Caco-2 (cell line): ENCODE results near the gene TOR1AIP2. TPM values are rescaled to one million over a fixed set of nuclear protein-coding genes. Genes with fewer than 3 reads are reported as not detected.

Experiments
- BruUV-seq: library from RNA; stranded (reverse); fragments of 400-500 nt; replicated peaks from 2 replicates; lab custom pipeline; 2021; lab: Mats Ljungman, UMichigan
- CTCF ChIA-PET: fragments of 300-600 bp; sonication (Branson Sonifier 250); formaldehyde crosslinking; loops from one replicate; lab custom pipeline; 2022; ENCODE audit warnings: antibody characterized with exemption; lab: Charles Lee
- POLR2A ChIA-PET: fragments of 300-600 bp; sonication (Branson Sonifier 250); formaldehyde crosslinking; loops from one replicate; lab custom pipeline; 2022; ENCODE audit warnings: antibody characterized with exemption; lab: Charles Lee
- DNase-seq, 2 experiments: peaks; one replicate each; pipeline versions ENCODE4 v3.0.0 to v3.0.0-alpha.2; 2020 to 2022
- H3K27me3 ChIP-seq: replicated peaks from 2 replicates; pipeline ENCODE4 v1.6.0; 2011; ENCODE audit warnings: low read length; ENCODE audit not compliant: control insufficient read depth, insufficient read depth
- H3K36me3 ChIP-seq: 2 replicates; pipeline ENCODE4 v1.5.1; 2011; ENCODE audit warnings: low read length; ENCODE audit not compliant: control insufficient read depth, insufficient read depth
- H3K4me1 ChIP-seq: fragments of 250-450 bp; sonication (Bioruptor Pico); 2 replicates; pipeline ENCODE4 v1.5.1; 2020; ENCODE audit warnings: mild to moderate bottlenecking
- H3K4me3 ChIP-seq: 2 replicates; pipeline ENCODE4 v1.5.1; 2011; ENCODE audit warnings: low read depth, mild to moderate bottlenecking, control low read depth, low read length
- H3K9me3 ChIP-seq: fragments of 250-450 bp; sonication (Bioruptor Pico); 2 replicates; pipeline ENCODE4 v1.5.1; 2020; ENCODE audit warnings: mild to moderate bottlenecking, moderate library complexity
- H3K27ac Mint-ChIP-seq: one replicate; pipeline ENCODE4 v1.8.0; 2022; ENCODE audit warnings: mixed read lengths; ENCODE audit not compliant: unreplicated experiment
- H3K27me3 Mint-ChIP-seq: one replicate; pipeline ENCODE4 v1.8.0; 2022; ENCODE audit warnings: mixed read lengths; ENCODE audit not compliant: insufficient read depth, unreplicated experiment
- H3K36me3 Mint-ChIP-seq: one replicate; pipeline ENCODE4 v1.8.0; 2022; ENCODE audit warnings: mild to moderate bottlenecking, mixed read lengths; ENCODE audit not compliant: insufficient read depth, unreplicated experiment
- H3K4me1 Mint-ChIP-seq: one replicate; pipeline ENCODE4 v1.8.0; 2022; ENCODE audit warnings: low read depth, mixed read lengths; ENCODE audit not compliant: unreplicated experiment
- H3K4me3 Mint-ChIP-seq: one replicate; pipeline ENCODE4 v1.8.0; 2022; ENCODE audit warnings: mild to moderate bottlenecking, moderate library complexity, mixed read lengths; ENCODE audit not compliant: unreplicated experiment
- H3K9me3 Mint-ChIP-seq: one replicate; pipeline ENCODE4 v1.8.0; 2022; ENCODE audit warnings: mixed read lengths; ENCODE audit not compliant: unreplicated experiment
- intact Hi-C: fragments of 100-400 bp; cut with micrococcal nuclease; formaldehyde crosslinking; loops from one replicate; pipeline ENCODE4 v1.10.0; 2022; ENCODE audit not compliant: unreplicated experiment
- total RNA-seq: library from RNA; stranded (reverse); gene quantifications from 2 replicates; pipeline ENCODE4 v1.2.3, GENCODE V29; 2022
- TF ChIP-seq, protein P1 (sequence below), 2 experiments: fragments of 200-600 bp in 1 of 2; IDR thresholded peaks; 1 replicate in 1 of 2; 2 replicates in 1 of 2; pipeline versions ENCODE4 v1.5.1 to v1.8.0; 2011 to 2022; ENCODE audit warnings: antibody characterized with exemption in 1 of 2, control low read depth in 1 of 2, inconsistent platforms in 1 of 2, low read depth in 1 of 2, low read length in 1 of 2, mild to moderate bottlenecking in 1 of 2, moderate library complexity in 1 of 2; ENCODE audit not compliant: insufficient read depth in 1 of 2, severe bottlenecking in 1 of 2, unreplicated experiment in 1 of 2

TOR1AIP2 gene
- total RNA-seq, 1 experiment from 2014 or later, result 92.8 TPM

GRCh38 chr1:179818260-179818659 is 59.3 kb downstream of the TOR1AIP2 start:
- Histone ChIP-seq H3K27me3 (no peaks in the 10 kb centered on the region), H3K36me3 (no peaks in the 10 kb centered on the region), H3K4me3 (no peak overlapping the region), H3K9me3 (no peaks in the 10 kb centered on the region), H3K4me1 (no peaks in the 10 kb centered on the region)
- Mint-ChIP-seq H3K27me3 (no peaks in the 10 kb centered on the region), H3K9me3 (no peaks in the 10 kb centered on the region), H3K4me1 (peaks cover 24% of the 10 kb centered on the region), H3K27ac (no peak overlapping the region), H3K4me3 (no peak overlapping the region), H3K36me3 (no peaks in the 10 kb centered on the region)
- POLR2A ChIA-PET, result interaction anchor here (0.5 kb wide), 1 partner anchor 53 kb away, joined by 4 read pairs; no protein-coding TSS in a partner anchor
- intact Hi-C loops, result loop anchor here (10.0 kb wide), 1 partner anchor 563 kb away; no protein-coding TSS in a partner anchor
- CTCF ChIA-PET, result interaction anchor here (1.8 kb wide), 1 partner anchor 8 kb away, joined by 6 read pairs; no protein-coding TSS in a partner anchor
- no peak for DNase-seq
- BruUV-seq, result no TSS peak
- TF ChIP-seq, protein P1, sequence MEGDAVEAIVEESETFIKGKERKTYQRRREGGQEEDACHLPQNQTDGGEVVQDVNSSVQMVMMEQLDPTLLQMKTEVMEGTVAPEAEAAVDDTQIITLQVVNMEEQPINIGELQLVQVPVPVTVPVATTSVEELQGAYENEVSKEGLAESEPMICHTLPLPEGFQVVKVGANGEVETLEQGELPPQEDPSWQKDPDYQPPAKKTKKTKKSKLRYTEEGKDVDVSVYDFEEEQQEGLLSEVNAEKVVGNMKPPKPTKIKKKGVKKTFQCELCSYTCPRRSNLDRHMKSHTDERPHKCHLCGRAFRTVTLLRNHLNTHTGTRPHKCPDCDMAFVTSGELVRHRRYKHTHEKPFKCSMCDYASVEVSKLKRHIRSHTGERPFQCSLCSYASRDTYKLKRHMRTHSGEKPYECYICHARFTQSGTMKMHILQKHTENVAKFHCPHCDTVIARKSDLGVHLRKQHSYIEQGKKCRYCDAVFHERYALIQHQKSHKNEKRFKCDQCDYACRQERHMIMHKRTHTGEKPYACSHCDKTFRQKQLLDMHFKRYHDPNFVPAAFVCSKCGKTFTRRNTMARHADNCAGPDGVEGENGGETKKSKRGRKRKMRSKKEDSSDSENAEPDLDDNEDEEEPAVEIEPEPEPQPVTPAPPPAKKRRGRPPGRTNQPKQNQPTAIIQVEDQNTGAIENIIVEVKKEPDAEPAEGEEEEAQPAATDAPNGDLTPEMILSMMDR (IDR thresholded peaks at IDR 0.05; ENCODE audit: insufficient read depth in 1 of 2, low read depth in 1 of 2, low read length in 1 of 2, severe bottlenecking in 1 of 2, unreplicated experiment in 1 of 2), result no peak

GRCh38 chr1:179817789-179818188 is 59.8 kb downstream of the TOR1AIP2 start:
- no peaks in the 10 kb centered on the region for H3K9me3 ChIP-seq
- H3K27me3 Mint-ChIP-seq, result no peaks in the 10 kb centered on the region
- no peaks in the 10 kb centered on the region for H3K27me3 ChIP-seq
- H3K36me3 ChIP-seq, result no peaks in the 10 kb centered on the region
- no peak for DNase-seq
- BruUV-seq, result no TSS peak
- H3K36me3 Mint-ChIP-seq, result no peaks in the 10 kb centered on the region
- no peak overlapping the region for H3K4me3 ChIP-seq
- TF ChIP-seq, protein P1 (IDR thresholded peaks at IDR 0.05; ENCODE audit: insufficient read depth in 1 of 2, low read depth in 1 of 2, low read length in 1 of 2, severe bottlenecking in 1 of 2, unreplicated experiment in 1 of 2), result no peak
- H3K4me1 Mint-ChIP-seq, result peaks cover 24% of the 10 kb centered on the region
- no peaks in the 10 kb centered on the region for H3K4me1 ChIP-seq
- ChIA-PET CTCF (interaction anchor here (0.7 to 1.8 kb wide), 2 partner anchors 8 to 106 kb away, joined by 3 to 6 read pairs; no protein-coding TSS in a partner anchor), POLR2A (no interaction called here)
- H3K27ac Mint-ChIP-seq, result peak overlapping the region; percentile 37
- intact Hi-C loops, result loop anchor here (10.0 kb wide), 1 partner anchor 563 kb away; no protein-coding TSS in a partner anchor
- H3K4me3 Mint-ChIP-seq, result no peak overlapping the region
- H3K9me3 Mint-ChIP-seq, result no peaks in the 10 kb centered on the region

DNA sequence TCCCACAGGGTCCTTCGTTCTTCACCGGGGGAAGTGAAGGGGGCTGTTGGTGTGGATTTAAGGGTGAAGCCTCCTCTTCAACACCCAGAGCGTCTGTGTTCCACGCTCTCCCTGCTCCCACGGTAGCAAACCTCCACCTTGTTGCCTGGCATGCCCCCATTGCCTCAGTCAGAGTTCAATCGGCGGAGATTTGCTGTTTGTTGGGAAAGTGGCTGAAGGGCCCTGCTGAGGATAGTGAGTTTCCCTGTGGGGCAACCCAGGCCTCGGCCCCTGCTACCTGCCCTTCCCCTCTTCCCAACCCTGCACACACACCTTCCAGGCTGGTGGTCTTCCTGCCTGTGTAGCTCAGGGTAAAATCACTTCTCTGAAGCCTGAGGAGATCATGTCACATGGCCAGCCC is 60.5 kb downstream of the TOR1AIP2 start:
- CTCF ChIA-PET, result interaction anchor here (0.7 kb wide), 1 partner anchor 109 kb away, joined by 3 read pairs; no protein-coding TSS in a partner anchor
- H3K4me3 Mint-ChIP-seq, result no peak overlapping the region
- no peak for DNase-seq
- Histone ChIP-seq H3K4me1 (no peaks in the 10 kb centered on the region), H3K4me3 (no peak overlapping the region), H3K36me3 (no peaks in the 10 kb centered on the region), H3K27me3 (no peaks in the 10 kb centered on the region), H3K9me3 (no peaks in the 10 kb centered on the region)
- H3K9me3 Mint-ChIP-seq, result no peaks in the 10 kb centered on the region
- H3K4me1 Mint-ChIP-seq, result peaks cover 24% of the 10 kb centered on the region
- TF ChIP-seq, protein P1 (IDR thresholded peaks at IDR 0.05; ENCODE audit: insufficient read depth in 1 of 2, low read depth in 1 of 2, low read length in 1 of 2, severe bottlenecking in 1 of 2, unreplicated experiment in 1 of 2), result no peak
- POLR2A ChIA-PET, result no interaction called here
- H3K36me3 Mint-ChIP-seq, result no peaks in the 10 kb centered on the region
- peak overlapping the region; percentile 37 for H3K27ac Mint-ChIP-seq
- intact Hi-C loops, result loop anchor here (10.0 kb wide), 1 partner anchor 562 kb away; no protein-coding TSS in a partner anchor
- peaks cover 2% of the 10 kb centered on the region for H3K27me3 Mint-ChIP-seq
- no TSS peak for BruUV-seq
